Mesangial cell (primary cell): ENCODE results near the gene FCAR. TPM values are rescaled to one million over a fixed set of nuclear protein-coding genes. Genes with fewer than 3 reads are reported as not detected.

Source experiments
- total RNA-seq: library from RNA; depleted of rRNA; stranded (reverse); fragments of >200 nt; gene quantifications from 2 replicates; pipeline ENCODE4 v1.2.3, GENCODE V29; 2015

Gene FCAR
- total RNA-seq = not detected in 2 replicates

DNA sequence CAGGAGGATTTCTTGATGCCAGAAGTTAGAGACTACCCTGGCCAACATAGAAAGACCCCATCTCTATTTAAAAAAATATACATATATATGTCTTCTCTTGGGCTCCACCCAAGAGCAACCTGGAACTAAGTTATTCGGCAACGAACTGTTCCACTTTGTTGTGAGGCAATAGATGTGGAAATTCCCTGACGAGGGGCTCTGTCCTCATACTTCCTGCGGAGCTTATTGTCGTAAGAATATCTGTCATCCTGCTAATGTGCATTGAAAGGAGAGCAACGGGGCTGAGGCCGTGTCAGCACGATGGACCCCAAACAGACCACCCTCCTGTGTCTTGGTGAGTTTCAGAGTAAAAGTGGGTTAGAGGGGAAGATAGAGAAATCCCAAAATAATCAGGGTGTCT is at the start of gene FCAR:
TSS of gene FCAR (plus strand) at position 246 of the 400 bp plus-strand sequence. CDS start at position 301, 55 bp downstream.

DNA sequence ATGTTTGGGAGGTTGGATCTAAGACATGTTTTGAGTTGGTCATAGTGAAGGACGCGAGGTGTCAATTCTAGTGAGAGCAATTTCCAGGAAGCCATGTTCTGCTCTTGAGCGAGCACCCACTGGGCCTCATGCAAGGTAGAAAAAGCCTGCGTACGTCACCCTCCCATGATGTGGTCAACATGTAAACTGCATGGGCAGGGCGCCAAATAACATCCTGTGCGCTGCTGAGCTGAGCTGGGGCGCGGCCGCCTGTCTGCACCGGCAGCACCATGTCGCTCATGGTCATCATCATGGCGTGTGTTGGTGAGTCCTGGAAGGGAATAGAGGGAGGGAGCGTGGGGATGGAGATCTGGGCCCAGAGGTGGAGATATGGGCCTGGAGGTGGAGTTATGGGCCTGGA is 41.5 kb upstream of the FCAR start, which contains the start of gene KIR2DS4:
TSS of gene KIR2DS4 (plus strand) at position 181 of the 400 bp plus-strand sequence.

GRCh38 chr19:54850061-54850640 is 23.9 kb upstream of the FCAR start, which contains the start of gene KIR3DL2:
Gene KIR3DL2, plus strand, starts transcription at chr19:54850443. Its CDS starts 33 bp downstream, at chr19:54850476.

GRCh38 chr19:54905803-54906511 is 31.9 kb downstream of the FCAR start, which contains the start of gene NCR1:
Gene NCR1, plus strand, starts transcription at chr19:54906148. Its CDS starts 40 bp downstream, at chr19:54906188.

Other genes starting within 250 kb of the FCAR start
- gene LILRB1, start 243.8 kb upstream of the FCAR start, total RNA-seq = not detected in 2 replicates
- not detected in 2 replicates for gene LILRB4, start 211.2 kb upstream of the FCAR start, total RNA-seq
- gene KIR3DL3, start 149.8 kb upstream of the FCAR start, total RNA-seq = not detected in 2 replicates
- not detected in 2 replicates for gene KIR2DL3, start 135.7 kb upstream of the FCAR start, total RNA-seq
- not detected in 2 replicates for gene KIR2DL1, start 104.4 kb upstream of the FCAR start, total RNA-seq
- not detected in 2 replicates for gene KIR2DL4, start 70.6 kb upstream of the FCAR start, total RNA-seq
- not detected in 2 replicates for gene KIR3DL1, start 57.8 kb upstream of the FCAR start, total RNA-seq
- gene KIR2DS4, start 41.6 kb upstream of the FCAR start, total RNA-seq = not detected in 2 replicates
- not detected in 2 replicates for gene KIR3DL2, start 23.8 kb upstream of the FCAR start, total RNA-seq
- not detected in 2 replicates for gene NCR1, start 31.9 kb downstream of the FCAR start, total RNA-seq
- not detected in 2 replicates for gene NLRP7, start 73.3 kb downstream of the FCAR start, total RNA-seq
- 22.8 and 28.8 TPM in 2 replicates for gene NLRP2, start 92.1 kb downstream of the FCAR start, total RNA-seq
- gene GP6, start 164.0 kb downstream of the FCAR start, total RNA-seq = 0.13 TPM in 1 of 2 replicates, not detected in the other
- 7.7 and 16.2 TPM in 2 replicates for gene RDH13, start 188.9 kb downstream of the FCAR start, total RNA-seq
- gene EPS8L1, start 201.6 kb downstream of the FCAR start, total RNA-seq = 6.0 and 30.7 TPM in 2 replicates
- 65.5 and 69.6 TPM in 2 replicates for gene PPP1R12C, start 243.4 kb downstream of the FCAR start, total RNA-seq